Fibroblast of pulmonary artery (primary cell): ENCODE data around the gene GMDS.

ENCODE experiments used
- DNase-seq: peaks from one replicate; pipeline ENCODE4 v3.0.0-alpha.2; 2010; ENCODE audit warnings: low read depth
- H3K4me3 ChIP-seq: replicated peaks from 2 replicates; pipeline ENCODE4 v1.5.1; 2011; ENCODE audit warnings: low read depth, mild to moderate bottlenecking, control low read depth, low read length, moderate library complexity
- TF ChIP-seq, protein P1 (sequence below): IDR thresholded peaks from 2 replicates; pipeline ENCODE4 v1.5.1; 2011; ENCODE audit warnings: mild to moderate bottlenecking, control low read depth, low read length, inconsistent platforms; ENCODE audit errors: missing control alignments

The GMDS gene

DNA sequence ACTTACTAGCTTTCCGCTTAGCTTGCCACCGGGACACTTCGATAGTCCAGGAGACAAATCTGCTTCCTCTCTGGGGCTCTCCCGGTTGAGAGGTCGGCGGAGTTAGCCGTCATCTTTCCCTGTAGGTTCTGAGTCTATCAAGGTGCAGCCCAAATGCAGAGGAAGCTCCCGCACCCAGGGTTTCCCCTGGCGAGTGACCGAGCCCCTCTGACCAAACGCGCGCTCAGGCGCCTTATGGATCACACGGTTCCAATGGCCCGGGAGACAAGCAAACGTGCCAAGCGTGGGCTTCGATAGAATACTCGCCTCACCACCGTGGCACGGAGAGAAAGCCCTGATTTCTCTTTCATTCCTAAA, 651.5 kb downstream of the GMDS start:
- DNase-seq = no peak
- TF ChIP-seq, protein P1, sequence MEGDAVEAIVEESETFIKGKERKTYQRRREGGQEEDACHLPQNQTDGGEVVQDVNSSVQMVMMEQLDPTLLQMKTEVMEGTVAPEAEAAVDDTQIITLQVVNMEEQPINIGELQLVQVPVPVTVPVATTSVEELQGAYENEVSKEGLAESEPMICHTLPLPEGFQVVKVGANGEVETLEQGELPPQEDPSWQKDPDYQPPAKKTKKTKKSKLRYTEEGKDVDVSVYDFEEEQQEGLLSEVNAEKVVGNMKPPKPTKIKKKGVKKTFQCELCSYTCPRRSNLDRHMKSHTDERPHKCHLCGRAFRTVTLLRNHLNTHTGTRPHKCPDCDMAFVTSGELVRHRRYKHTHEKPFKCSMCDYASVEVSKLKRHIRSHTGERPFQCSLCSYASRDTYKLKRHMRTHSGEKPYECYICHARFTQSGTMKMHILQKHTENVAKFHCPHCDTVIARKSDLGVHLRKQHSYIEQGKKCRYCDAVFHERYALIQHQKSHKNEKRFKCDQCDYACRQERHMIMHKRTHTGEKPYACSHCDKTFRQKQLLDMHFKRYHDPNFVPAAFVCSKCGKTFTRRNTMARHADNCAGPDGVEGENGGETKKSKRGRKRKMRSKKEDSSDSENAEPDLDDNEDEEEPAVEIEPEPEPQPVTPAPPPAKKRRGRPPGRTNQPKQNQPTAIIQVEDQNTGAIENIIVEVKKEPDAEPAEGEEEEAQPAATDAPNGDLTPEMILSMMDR = no peak
- no peak overlapping the region for H3K4me3 ChIP-seq

DNA sequence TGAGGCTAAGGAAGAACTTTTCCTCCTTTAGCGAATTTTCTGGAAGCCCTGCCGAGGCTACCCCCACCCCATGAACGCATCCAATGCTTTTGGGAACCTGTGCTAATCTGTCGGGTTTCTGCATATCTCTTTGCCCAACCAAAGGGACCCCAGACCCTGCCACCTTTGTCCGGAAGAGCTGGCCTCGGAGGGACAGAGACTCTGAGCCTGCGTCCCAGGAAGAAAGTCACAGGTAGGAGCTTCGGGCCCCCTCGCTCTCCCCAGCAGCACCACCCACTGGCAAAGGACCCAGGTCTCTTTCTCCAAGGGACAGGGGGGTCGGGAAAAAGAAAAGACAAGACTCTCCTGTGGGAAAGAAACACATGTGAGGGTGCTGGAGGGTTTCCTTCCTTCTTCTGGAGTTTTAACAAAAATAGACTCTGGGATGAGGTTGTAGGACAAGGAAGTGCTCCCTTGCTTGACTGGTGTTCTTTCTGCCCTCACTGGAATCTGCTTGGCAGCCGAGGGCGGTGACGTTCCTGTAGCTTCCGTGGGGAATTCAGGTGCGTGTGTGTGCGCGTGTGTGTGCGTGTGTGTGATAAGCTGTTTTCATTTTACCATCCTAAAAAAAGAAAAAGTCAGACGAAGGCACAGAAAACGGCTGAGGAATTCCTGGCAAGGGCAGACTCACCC, 652.0 kb downstream of the GMDS start:
- TF ChIP-seq, protein P1 = no peak
- no peak overlapping the region for H3K4me3 ChIP-seq

DNA sequence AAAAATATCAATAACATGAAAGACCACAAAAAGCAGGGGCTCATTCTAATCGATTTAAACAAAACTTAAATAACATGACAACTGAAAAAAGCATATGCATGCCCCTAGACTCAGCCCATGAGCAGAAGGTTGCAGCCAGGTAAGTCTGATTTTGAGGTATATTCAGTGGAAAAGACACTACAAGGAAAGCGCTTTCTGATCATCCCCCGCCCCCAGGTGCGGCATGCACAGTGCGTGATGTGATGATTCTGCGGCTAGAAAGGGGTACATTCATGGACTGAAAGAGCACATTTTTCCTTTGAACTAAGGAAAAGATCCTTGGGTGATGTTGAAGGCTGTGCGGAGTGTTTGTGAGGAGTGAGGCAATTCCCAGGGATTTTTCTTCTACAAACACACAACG, 652.6 kb downstream of the GMDS start:
- no peak for DNase-seq
- no peak overlapping the region for H3K4me3 ChIP-seq
- TF ChIP-seq, protein P1 = no peak

More for the DNA sequence above, 652.0 kb downstream of the GMDS start:
- no peak for DNase-seq

DNA sequence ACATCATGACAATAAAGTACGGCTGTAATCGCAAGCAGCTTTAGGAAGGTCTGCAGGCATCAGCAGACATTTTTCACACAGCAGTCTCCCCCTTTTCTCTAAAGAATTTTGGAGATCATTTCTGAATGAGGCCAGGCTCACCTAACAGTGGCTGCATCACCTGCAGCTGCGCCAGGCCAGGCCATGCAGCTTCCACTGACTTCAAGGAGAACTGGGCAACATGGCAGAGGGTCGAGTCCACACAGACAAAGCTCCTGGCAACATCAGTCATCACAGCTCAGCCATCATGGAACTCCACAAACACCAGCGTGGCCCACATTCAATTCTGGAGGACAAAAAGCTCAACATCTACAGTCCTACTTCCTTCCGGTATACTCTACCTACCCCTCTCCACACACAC, 653.5 kb downstream of the GMDS start:
- no peak overlapping the region for H3K4me3 ChIP-seq
- no peak for DNase-seq
- TF ChIP-seq, protein P1 = no peak

DNA sequence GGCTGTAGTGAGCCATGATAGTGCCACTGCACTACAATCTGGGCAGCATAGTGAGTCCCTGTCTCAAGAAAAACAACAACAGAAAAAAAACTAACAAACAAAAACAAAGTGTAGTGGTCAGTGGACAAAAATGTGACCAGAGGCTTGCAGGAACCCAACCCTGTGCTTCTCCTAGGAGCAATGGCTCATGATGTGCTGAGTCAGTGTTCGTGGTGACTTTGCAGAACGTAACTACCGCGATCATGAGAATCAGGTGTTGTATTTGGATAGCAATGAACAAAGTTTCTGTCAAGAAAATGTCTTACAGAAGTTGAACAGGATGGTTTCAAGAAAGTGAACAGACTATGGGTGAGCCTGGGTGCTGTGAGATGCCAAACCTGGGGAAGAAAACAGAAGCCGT, 654.2 kb downstream of the GMDS start:
- H3K4me3 ChIP-seq = no peak overlapping the region
- DNase-seq = no peak
- TF ChIP-seq, protein P1 = no peak

DNA sequence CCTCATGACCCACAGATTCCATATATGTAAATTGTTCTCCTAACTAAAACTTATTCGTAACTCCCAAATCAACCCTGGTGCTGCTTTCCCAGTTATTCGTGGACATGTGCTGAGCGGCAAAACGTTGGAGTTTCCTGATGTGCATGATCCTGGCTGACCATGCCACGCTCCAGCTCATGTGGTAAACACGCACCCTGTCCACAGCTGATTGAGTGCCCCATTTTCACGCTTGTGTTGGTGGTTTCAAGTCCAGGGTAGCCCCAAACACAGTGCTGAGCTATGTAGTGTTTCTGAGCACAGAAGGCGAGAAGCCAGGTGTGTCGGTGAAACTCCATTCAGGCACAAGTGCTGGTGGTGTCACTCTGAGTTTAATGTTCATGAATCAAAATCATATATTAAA, 654.8 kb downstream of the GMDS start:
- no peak overlapping the region for H3K4me3 ChIP-seq
- TF ChIP-seq, protein P1 = no peak
- DNase-seq = no peak

DNA sequence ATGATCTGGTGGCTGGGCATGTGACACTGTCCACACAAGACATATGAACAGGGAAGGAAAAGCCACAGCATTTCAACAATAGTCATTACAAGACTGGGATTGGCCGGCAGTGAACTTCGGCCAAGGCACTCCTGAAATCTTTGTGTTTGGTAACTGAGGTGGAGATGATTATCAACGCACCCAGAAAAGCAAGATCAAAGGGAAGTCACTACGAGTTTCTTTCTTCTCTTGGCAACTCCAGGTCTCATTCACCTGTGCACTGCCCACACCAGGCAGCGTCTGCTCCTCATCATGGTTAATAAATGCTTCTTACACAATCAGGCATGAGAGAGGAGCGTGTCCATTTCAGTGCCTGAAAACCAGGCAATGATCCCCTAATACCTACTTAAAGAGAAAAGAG, 656.2 kb downstream of the GMDS start:
- TF ChIP-seq, protein P1 = no peak
- no peak overlapping the region for H3K4me3 ChIP-seq
- DNase-seq = no peak
